Measurements from ENCODE around the gene FAM149A. TPM values are rescaled to one million over a fixed set of nuclear protein-coding genes. Genes with fewer than 3 reads are reported as not detected.

Gene FAM149A
- total RNA-seq, 1 experiment from 2014 or later = 8.9 TPM

GRCh38 chr4:186128842-186129241 is 24.3 kb downstream of the FAM149A start:
- H3K4me2 ChIP-seq (ENCODE audit: low read length) = no peak overlapping the region
- no peak overlapping the region for H2AFZ ChIP-seq (ENCODE audit: low read depth, low read length, poor library complexity, severe bottlenecking)
- ChIA-PET POLR2A (no interaction called here), RAD21 (ENCODE audit: low non-redundant PET in 1 of 2, low total read pairs in 2 of 2, uncharacterized antibody in 2 of 2, unreplicated experiment in 2 of 2) (no interaction called here), CTCF (interaction anchor here (1.5 kb wide), 1 partner anchor 9 kb away, joined by 6 read pairs; no protein-coding TSS in a partner anchor)
- no peaks in the 10 kb centered on the region for H3K9me2 ChIP-seq (ENCODE audit: insufficient read depth)
- H3K27ac ChIP-seq (ENCODE audit: low read depth, low read length) = no peak overlapping the region
- BruUV-seq (replicated peaks) = no TSS peak
- H4K20me1 ChIP-seq (ENCODE audit: insufficient read depth) = no peaks in the 10 kb centered on the region
- ATAC-seq = no peak
- no peaks in the 10 kb centered on the region for H3K79me2 ChIP-seq (ENCODE audit: insufficient read depth, low read length)
- no peak overlapping the region for H3K4me3 ChIP-seq (replicated peaks in 1 of 2; ENCODE audit: low read depth in 1 of 2, low read length in 2 of 2)
- H3K36me3 ChIP-seq (ENCODE audit: control insufficient read depth in 1 of 2, insufficient read depth in 2 of 2, low read length in 2 of 2) = no peaks in the 10 kb centered on the region
- no peaks in the 10 kb centered on the region for H3K27me3 ChIP-seq (ENCODE audit: insufficient read depth, low read length)
- no peak for DNase-seq (ENCODE audit: low read depth, low spot score)
- intact Hi-C loops (cut with micrococcal nuclease) = no loop called here
- no peak for TF ChIP-seq ZBTB33 (IDR thresholded peaks at IDR 0.05; ENCODE audit: extremely low read depth, insufficient replicate concordance, low read length)
- no peak for TF ChIP-seq YY1 (IDR thresholded peaks at IDR 0.05; ENCODE audit: extremely low read depth, insufficient replicate concordance, low read depth, low read length)
- no peak for TF ChIP-seq SP1 (IDR thresholded peaks at IDR 0.05; ENCODE audit: low read depth)
- no peak for TF ChIP-seq SRF (IDR thresholded peaks at IDR 0.05; ENCODE audit: low read depth)
- TF ChIP-seq FOSL1 (IDR thresholded peaks at IDR 0.05; ENCODE audit: low read depth) = no peak
- TF ChIP-seq POLR2A (IDR thresholded peaks at IDR 0.05; ENCODE audit: borderline replicate concordance, extremely low read depth, insufficient read depth, insufficient read length) = no peak
- TF ChIP-seq TCF7L2 (IDR thresholded peaks at IDR 0.05; ENCODE audit: borderline replicate concordance, extremely low read depth, insufficient read depth, insufficient read length) = no peak
- TF ChIP-seq EZH2phosphoT487 (IDR thresholded peaks at IDR 0.05; ENCODE audit: borderline replicate concordance) = no peak
- TF ChIP-seq EZH2 (IDR thresholded peaks at IDR 0.05) = no peak
- no peak for TF ChIP-seq ATF3 (IDR thresholded peaks at IDR 0.05)
- no peak for TF ChIP-seq CBX3 (IDR thresholded peaks at IDR 0.05; ENCODE audit: low read depth)
- H3K9ac ChIP-seq (ENCODE audit: low read length) = no peak overlapping the region
- H3K4me1 ChIP-seq (ENCODE audit: control insufficient read depth in 1 of 2, insufficient read depth in 2 of 2, low read length in 2 of 2) = peaks cover 10 to 13% of the 10 kb centered on the region in 2 experiments
- H3K9me3 ChIP-seq (ENCODE audit: control insufficient read depth in 1 of 2, insufficient read depth in 1 of 2, low read depth in 1 of 2, low read length in 2 of 2) = no peaks in the 10 kb centered on the region

Data from HCT116 (cell line).